ENCODE measurements around the gene NPAT.

- TF ChIP-seq CTCF (IDR thresholded peaks at IDR 0.05; ENCODE audit: borderline replicate concordance, extremely low read depth, low read length, poor library complexity, severe bottlenecking) (peak; percentile 35), EZH2 (IDR thresholded peaks at IDR 0.05; ENCODE audit: borderline replicate concordance, low read depth, low read length, severe bottlenecking) (no peak)
Measured at GRCh38 chr11:108220721-108221336, 1.6 kb downstream of the NPAT start.
